Activated CD8-positive, alpha-beta memory T cell treated with anti-CD3 and anti-CD28 coated beads for 48 hours (primary cell): ENCODE results near the gene TTC28.

ENCODE experiments used
- DNase-seq, 3 experiments: peaks; one replicate each; pipeline ENCODE4 v3.0.0-alpha.2; 2020; ENCODE audit warnings: low read depth in 2 of 3, low spot score in 2 of 3

The TTC28 gene

GRCh38 chr22:28442711-28443525 lies 236.7 kb downstream of the TTC28 start:
- DNase-seq = no peak

- peak; percentile 50 to 54 (median 54) for DNase-seq
Measured at GRCh38 chr22:28442264-28442710, 237.4 kb downstream of the TTC28 start.

GRCh38 chr22:28441720-28442263 lies 237.8 kb downstream of the TTC28 start:
- DNase-seq = no peak

- DNase-seq = no peak
Measured at GRCh38 chr22:28440592-28441390, 238.8 kb downstream of the TTC28 start.

GRCh38 chr22:28438183-28438768 lies 241.4 kb downstream of the TTC28 start:
- DNase-seq = no peak

- no peak for DNase-seq
Measured at GRCh38 chr22:28435982-28436381, 243.7 kb downstream of the TTC28 start.

GRCh38 chr22:28435140-28435768 lies 244.4 kb downstream of the TTC28 start:
- no peak for DNase-seq

GRCh38 chr22:28430466-28431025 lies 249.1 kb downstream of the TTC28 start:
- no peak for DNase-seq

GRCh38 chr22:28429711-28430110 lies 249.9 kb downstream of the TTC28 start:
- no peak for DNase-seq

- DNase-seq = no peak
Measured at GRCh38 chr22:28428271-28428670, 251.4 kb downstream of the TTC28 start.

- no peak for DNase-seq
Measured at GRCh38 chr22:28426346-28427132, 253.1 kb downstream of the TTC28 start.

- DNase-seq = no peak
Measured at GRCh38 chr22:28425211-28425610, 254.4 kb downstream of the TTC28 start.

- DNase-seq = no peak
Measured at GRCh38 chr22:28424427-28425080, 255.1 kb downstream of the TTC28 start.

- no peak for DNase-seq
Measured at GRCh38 chr22:28419919-28420318, 259.7 kb downstream of the TTC28 start.

GRCh38 chr22:28418008-28418407 lies 261.6 kb downstream of the TTC28 start:
- DNase-seq = no peak

GRCh38 chr22:28417431-28417830 lies 262.2 kb downstream of the TTC28 start:
- no peak for DNase-seq

- no peak for DNase-seq
Measured at GRCh38 chr22:28414913-28415312, 264.7 kb downstream of the TTC28 start.

GRCh38 chr22:28413612-28414399 lies 265.8 kb downstream of the TTC28 start:
- no peak for DNase-seq

GRCh38 chr22:28412109-28412508 lies 267.5 kb downstream of the TTC28 start:
- DNase-seq = no peak
